K562 (cell line): ENCODE data around the gene MARK2. TPM values are rescaled to one million over a fixed set of nuclear protein-coding genes. Genes with fewer than 3 reads are reported as not detected.

Experiments
- CBFA2T3 ChIP-seq: fragments of 450-650 bp; IDR thresholded peaks from 2 replicates; pipeline ENCODE4 v1.6.1; 2017
- CTBP1 ChIP-seq: fragments of 450-650 bp; IDR thresholded peaks from 2 replicates; pipeline ENCODE4 v1.6.1; 2016; ENCODE audit warnings: borderline replicate concordance
- HDAC2 ChIP-seq: fragments of 450-650 bp; IDR thresholded peaks from 2 replicates; pipeline ENCODE4 v1.6.1; 2016; ENCODE audit warnings: mild to moderate bottlenecking
- KDM5B ChIP-seq: fragments of 200-600 bp; sonication (generic); IDR thresholded peaks from 2 replicates; pipeline ENCODE4 v1.6.1; 2012; ENCODE audit warnings: low read depth, mild to moderate bottlenecking, moderate library complexity, low read length, control low read depth, inconsistent platforms; ENCODE audit not compliant: insufficient replicate concordance
- KLF1 ChIP-seq: fragments of 450-650 bp; IDR thresholded peaks from 2 replicates; pipeline ENCODE4 v1.6.1; 2016; ENCODE audit warnings: missing genetic modification characterization, missing compliant biosample characterization
- MTA2 ChIP-seq: fragments of 450-650 bp; IDR thresholded peaks from 2 replicates; pipeline ENCODE4 v1.6.1; 2016; ENCODE audit warnings: low read depth
- NEUROD1 ChIP-seq: fragments of 150-350 bp; IDR thresholded peaks from 2 replicates; pipeline ENCODE4 v1.6.1; 2014; ENCODE audit warnings: borderline replicate concordance, low read length, low read depth; ENCODE audit not compliant: partially characterized antibody
- NR2C2 ChIP-seq, 2 experiments: fragments of 200-800 bp in 1 of 2; sonication (Bioruptor generic) in 1 of 2; sonication (generic) in 1 of 2; formaldehyde crosslinking in 1 of 2; IDR thresholded peaks; 2 replicates each; pipeline versions ENCODE4 v1.6.1 to v1.8.0; 2016 to 2022; ENCODE audit warnings: mild to moderate bottlenecking in 1 of 2, missing compliant biosample characterization in 1 of 2, missing genetic modification characterization in 1 of 2, missing genetic modification reagents in 1 of 2
- RBBP5 ChIP-seq: fragments of 200-600 bp; sonication (generic); IDR thresholded peaks from 2 replicates; pipeline ENCODE4 v1.6.1; 2012; ENCODE audit warnings: borderline replicate concordance, mild to moderate bottlenecking, low read length, control low read depth, inconsistent platforms; ENCODE audit not compliant: insufficient read depth, poor library complexity, severe bottlenecking
- SMAD2 ChIP-seq: fragments of 150-350 bp; IDR thresholded peaks from 2 replicates; pipeline ENCODE4 v1.6.1; 2014; ENCODE audit warnings: low read depth, mild to moderate bottlenecking, low read length
- ZEB2 ChIP-seq: fragments of 450-650 bp; IDR thresholded peaks from 2 replicates; pipeline ENCODE4 v1.6.1; 2016
- ZNF217 ChIP-seq: sonication (generic); formaldehyde crosslinking; IDR thresholded peaks from 2 replicates; pipeline ENCODE4 v1.8.0; 2022; ENCODE audit warnings: mild to moderate bottlenecking, missing genetic modification reagents
- ZNF347 ChIP-seq: fragments of 450-650 bp; formaldehyde crosslinking; IDR thresholded peaks from 2 replicates; pipeline ENCODE4 v1.4.0; 2020; ENCODE audit warnings: low read depth, mild to moderate bottlenecking, moderate library complexity
- ZNF589 ChIP-seq: fragments of 200-800 bp; sonication (Bioruptor generic); IDR thresholded peaks from 2 replicates; pipeline ENCODE4 v1.6.1; 2016; ENCODE audit warnings: low read depth, missing genetic modification characterization, missing compliant biosample characterization
- polyA plus RNA-seq, 8 experiments: library from polyadenylated mRNA; depleted of rRNA in 4 of 8; stranded (reverse) in 5 of 8; unstranded in 3 of 8; fragments of >200 nt; fragmentation: Nextera tagmentation in 2 of 8; fragmentation: Illumina TruSeq in 1 of 8; extraction: Ambion mirVana in 2 of 8; extraction: Trizol in 1 of 8; gene quantifications; 2 replicates each; pipeline versions ENCODE4 v1.2.1 to v1.2.3, GENCODE V29; 2011 to 2014; ENCODE audit warnings: inconsistent platforms in 1 of 8, missing spikeins in 1 of 8
- total RNA-seq, 7 experiments: library from RNA; depleted of rRNA in 6 of 7; stranded (reverse); fragments of >200 nt in 6 of 7; fragmentation: Illumina TruSeq in 2 of 7; extraction: Trizol in 2 of 7; gene quantifications; 2 replicates each; pipeline versions ENCODE4 v1.2.1 to v1.2.3, GENCODE V29; 2011 to 2021; ENCODE audit warnings: low replicate concordance in 1 of 7
- TF ChIP-seq, protein P1 (sequence below): fragments of 450-650 bp; IDR thresholded peaks from 2 replicates; pipeline ENCODE4 v1.6.1; 2016; ENCODE audit warnings: mild to moderate bottlenecking, moderate library complexity
- TF ChIP-seq, protein P2 (sequence below), 2 experiments: IDR thresholded peaks; 2 replicates each; pipeline ENCODE4 v1.6.1; 2011; ENCODE audit warnings: borderline replicate concordance in 1 of 2, control low read depth in 1 of 2, low read depth in 1 of 2, low read length in 1 of 2, mild to moderate bottlenecking in 1 of 2, mixed read lengths in 1 of 2, moderate library complexity in 1 of 2; ENCODE audit not compliant: insufficient read depth in 1 of 2, insufficient read length in 1 of 2, poor library complexity in 1 of 2, severe bottlenecking in 1 of 2; ENCODE audit errors: extremely low read depth in 1 of 2

MARK2 gene
- total and polyA plus RNA-seq, 9 of the 15 experiments (the other 6 are each of a cell fraction or from before 2014, with no cell fraction given): 0.32 to 43.5 (median 15.1) TPM

DNA sequence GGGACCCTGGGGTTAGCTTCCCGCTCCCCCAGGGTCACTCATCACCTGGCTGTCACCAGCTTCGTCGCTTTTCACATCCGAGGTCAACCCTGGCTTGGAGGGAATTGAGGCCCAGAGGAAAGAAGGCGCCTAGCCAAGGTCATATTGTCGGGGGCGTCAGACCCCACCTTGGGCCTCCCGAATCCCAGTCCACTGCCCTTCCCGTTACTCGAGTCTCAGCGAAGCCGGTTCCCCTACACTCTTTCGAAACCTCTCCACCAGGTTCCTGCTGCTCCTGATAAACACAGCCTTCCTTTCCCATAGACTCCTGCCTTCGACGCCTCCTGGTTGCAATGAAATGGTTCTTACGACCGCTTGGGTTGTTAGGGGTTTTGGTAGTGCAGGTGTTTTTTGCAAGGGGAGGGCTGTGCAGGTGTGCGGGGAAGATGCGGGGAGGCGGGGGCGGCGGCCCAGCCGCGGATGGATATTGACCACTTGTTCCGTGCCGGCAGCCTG is 100.5 kb downstream of the MARK2 start (continued):
- TF ChIP-seq, protein P1, sequence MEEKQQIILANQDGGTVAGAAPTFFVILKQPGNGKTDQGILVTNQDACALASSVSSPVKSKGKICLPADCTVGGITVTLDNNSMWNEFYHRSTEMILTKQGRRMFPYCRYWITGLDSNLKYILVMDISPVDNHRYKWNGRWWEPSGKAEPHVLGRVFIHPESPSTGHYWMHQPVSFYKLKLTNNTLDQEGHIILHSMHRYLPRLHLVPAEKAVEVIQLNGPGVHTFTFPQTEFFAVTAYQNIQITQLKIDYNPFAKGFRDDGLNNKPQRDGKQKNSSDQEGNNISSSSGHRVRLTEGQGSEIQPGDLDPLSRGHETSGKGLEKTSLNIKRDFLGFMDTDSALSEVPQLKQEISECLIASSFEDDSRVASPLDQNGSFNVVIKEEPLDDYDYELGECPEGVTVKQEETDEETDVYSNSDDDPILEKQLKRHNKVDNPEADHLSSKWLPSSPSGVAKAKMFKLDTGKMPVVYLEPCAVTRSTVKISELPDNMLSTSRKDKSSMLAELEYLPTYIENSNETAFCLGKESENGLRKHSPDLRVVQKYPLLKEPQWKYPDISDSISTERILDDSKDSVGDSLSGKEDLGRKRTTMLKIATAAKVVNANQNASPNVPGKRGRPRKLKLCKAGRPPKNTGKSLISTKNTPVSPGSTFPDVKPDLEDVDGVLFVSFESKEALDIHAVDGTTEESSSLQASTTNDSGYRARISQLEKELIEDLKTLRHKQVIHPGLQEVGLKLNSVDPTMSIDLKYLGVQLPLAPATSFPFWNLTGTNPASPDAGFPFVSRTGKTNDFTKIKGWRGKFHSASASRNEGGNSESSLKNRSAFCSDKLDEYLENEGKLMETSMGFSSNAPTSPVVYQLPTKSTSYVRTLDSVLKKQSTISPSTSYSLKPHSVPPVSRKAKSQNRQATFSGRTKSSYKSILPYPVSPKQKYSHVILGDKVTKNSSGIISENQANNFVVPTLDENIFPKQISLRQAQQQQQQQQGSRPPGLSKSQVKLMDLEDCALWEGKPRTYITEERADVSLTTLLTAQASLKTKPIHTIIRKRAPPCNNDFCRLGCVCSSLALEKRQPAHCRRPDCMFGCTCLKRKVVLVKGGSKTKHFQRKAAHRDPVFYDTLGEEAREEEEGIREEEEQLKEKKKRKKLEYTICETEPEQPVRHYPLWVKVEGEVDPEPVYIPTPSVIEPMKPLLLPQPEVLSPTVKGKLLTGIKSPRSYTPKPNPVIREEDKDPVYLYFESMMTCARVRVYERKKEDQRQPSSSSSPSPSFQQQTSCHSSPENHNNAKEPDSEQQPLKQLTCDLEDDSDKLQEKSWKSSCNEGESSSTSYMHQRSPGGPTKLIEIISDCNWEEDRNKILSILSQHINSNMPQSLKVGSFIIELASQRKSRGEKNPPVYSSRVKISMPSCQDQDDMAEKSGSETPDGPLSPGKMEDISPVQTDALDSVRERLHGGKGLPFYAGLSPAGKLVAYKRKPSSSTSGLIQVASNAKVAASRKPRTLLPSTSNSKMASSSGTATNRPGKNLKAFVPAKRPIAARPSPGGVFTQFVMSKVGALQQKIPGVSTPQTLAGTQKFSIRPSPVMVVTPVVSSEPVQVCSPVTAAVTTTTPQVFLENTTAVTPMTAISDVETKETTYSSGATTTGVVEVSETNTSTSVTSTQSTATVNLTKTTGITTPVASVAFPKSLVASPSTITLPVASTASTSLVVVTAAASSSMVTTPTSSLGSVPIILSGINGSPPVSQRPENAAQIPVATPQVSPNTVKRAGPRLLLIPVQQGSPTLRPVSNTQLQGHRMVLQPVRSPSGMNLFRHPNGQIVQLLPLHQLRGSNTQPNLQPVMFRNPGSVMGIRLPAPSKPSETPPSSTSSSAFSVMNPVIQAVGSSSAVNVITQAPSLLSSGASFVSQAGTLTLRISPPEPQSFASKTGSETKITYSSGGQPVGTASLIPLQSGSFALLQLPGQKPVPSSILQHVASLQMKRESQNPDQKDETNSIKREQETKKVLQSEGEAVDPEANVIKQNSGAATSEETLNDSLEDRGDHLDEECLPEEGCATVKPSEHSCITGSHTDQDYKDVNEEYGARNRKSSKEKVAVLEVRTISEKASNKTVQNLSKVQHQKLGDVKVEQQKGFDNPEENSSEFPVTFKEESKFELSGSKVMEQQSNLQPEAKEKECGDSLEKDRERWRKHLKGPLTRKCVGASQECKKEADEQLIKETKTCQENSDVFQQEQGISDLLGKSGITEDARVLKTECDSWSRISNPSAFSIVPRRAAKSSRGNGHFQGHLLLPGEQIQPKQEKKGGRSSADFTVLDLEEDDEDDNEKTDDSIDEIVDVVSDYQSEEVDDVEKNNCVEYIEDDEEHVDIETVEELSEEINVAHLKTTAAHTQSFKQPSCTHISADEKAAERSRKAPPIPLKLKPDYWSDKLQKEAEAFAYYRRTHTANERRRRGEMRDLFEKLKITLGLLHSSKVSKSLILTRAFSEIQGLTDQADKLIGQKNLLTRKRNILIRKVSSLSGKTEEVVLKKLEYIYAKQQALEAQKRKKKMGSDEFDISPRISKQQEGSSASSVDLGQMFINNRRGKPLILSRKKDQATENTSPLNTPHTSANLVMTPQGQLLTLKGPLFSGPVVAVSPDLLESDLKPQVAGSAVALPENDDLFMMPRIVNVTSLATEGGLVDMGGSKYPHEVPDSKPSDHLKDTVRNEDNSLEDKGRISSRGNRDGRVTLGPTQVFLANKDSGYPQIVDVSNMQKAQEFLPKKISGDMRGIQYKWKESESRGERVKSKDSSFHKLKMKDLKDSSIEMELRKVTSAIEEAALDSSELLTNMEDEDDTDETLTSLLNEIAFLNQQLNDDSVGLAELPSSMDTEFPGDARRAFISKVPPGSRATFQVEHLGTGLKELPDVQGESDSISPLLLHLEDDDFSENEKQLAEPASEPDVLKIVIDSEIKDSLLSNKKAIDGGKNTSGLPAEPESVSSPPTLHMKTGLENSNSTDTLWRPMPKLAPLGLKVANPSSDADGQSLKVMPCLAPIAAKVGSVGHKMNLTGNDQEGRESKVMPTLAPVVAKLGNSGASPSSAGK: peak; percentile 35; the same call in 1 of the 2 replicates
- TF ChIP-seq SMAD2 (no peak), NEUROD1 (no peak), CBFA2T3 (peak; percentile 11; the same call in 1 of the 2 replicates), RBBP5 (peak; percentile 59), CTBP1 (peak; percentile 29; the same call in 1 of the 2 replicates), ZNF347 (CRISPR knock-in tag) (no peak), ZNF217 (no peak), KLF1 (tag) (no peak), HDAC2 (no peak), ZEB2 (peak; percentile 76), MTA2 (0 out of 2 replicates have a peak, but pooled peaks have one; percentile 9), KDM5B (peak; percentile 41), NR2C2 (CRISPR knock-in tag; IDR thresholded peaks at IDR 0.05) (no peak), NR2C2 (tag; IDR thresholded peaks at IDR 0.05) (peak; percentile 93), ZNF589 (no peak)
- TF ChIP-seq, protein P2, sequence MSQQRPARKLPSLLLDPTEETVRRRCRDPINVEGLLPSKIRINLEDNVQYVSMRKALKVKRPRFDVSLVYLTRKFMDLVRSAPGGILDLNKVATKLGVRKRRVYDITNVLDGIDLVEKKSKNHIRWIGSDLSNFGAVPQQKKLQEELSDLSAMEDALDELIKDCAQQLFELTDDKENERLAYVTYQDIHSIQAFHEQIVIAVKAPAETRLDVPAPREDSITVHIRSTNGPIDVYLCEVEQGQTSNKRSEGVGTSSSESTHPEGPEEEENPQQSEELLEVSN (IDR thresholded peaks at IDR 0.05; ENCODE audit: borderline replicate concordance in 1 of 2, extremely low read depth in 1 of 2, insufficient read depth in 1 of 2, insufficient read length in 1 of 2, low read depth in 1 of 2, low read length in 1 of 2, poor library complexity in 1 of 2, severe bottlenecking in 1 of 2): peak in 1 of 2 experiments; percentile 65
